Vagina (tissue), 2 donors: Measurements from ENCODE around the gene C16orf92. TPM values are rescaled to one million over a fixed set of nuclear protein-coding genes. Genes with fewer than 3 reads are reported as not detected.
"Not testable (repeated sequence)": the region's sequence is repeated elsewhere in the genome, so short reads cannot be mapped to it uniquely, and the experiment has no call there.

Experiments used
- DNase-seq, 2 donors: peaks; one replicate each; pipeline ENCODE4 v3.0.0-alpha.2; 2017; ENCODE audit errors: extremely low spot score in 2 of 2
- H3K27ac ChIP-seq: fragments of 200-600 bp; sonication (generic); one replicate; pipeline ENCODE4 v1.5.1; 2019
- H3K27me3 ChIP-seq: fragments of 200-600 bp; sonication (generic); one replicate; pipeline ENCODE4 v1.5.1; 2019
- H3K36me3 ChIP-seq, 2 donors: fragments of 200-600 bp; sonication (generic); one replicate each; pipeline ENCODE4 v1.5.1; 2017 to 2019
- H3K4me1 ChIP-seq: fragments of 200-600 bp; sonication (generic); one replicate; pipeline ENCODE4 v1.5.1; 2019
- H3K4me3 ChIP-seq, 2 donors: fragments of 200-600 bp; sonication (generic); 1 replicate in 1 of 2; 2 replicates in 1 of 2; pipeline ENCODE4 v1.5.1; 2016 to 2019
- H3K9me3 ChIP-seq: fragments of 200-600 bp; sonication (generic); one replicate; pipeline ENCODE4 v1.5.1; 2019
- POLR2A ChIP-seq, 2 donors: fragments of 450-650 bp; IDR thresholded peaks; one replicate each; pipeline ENCODE4 v1.6.1; 2017; ENCODE audit warnings: antibody characterized with exemption in 2 of 2, mild to moderate bottlenecking in 2 of 2, moderate library complexity in 2 of 2
- POLR2AphosphoS5 ChIP-seq, 2 donors: sonication (generic); formaldehyde crosslinking; IDR thresholded peaks; one replicate each; pipeline ENCODE4 v1.9.0; 2017; ENCODE audit warnings: antibody characterized with exemption in 2 of 2, mild to moderate bottlenecking in 2 of 2, low read depth in 1 of 2; ENCODE audit not compliant: insufficient read depth in 1 of 2
- intact Hi-C: fragments of 100-400 bp; cut with DNase I; formaldehyde crosslinking; loops from one replicate; pipeline ENCODE4 v1.15.1; 2023
- total RNA-seq: library from RNA; depleted of rRNA; stranded (reverse); fragments of >200 nt; gene quantifications from one replicate; pipeline ENCODE4 v1.2.3, GENCODE V29; 2016
- TF ChIP-seq, protein P1 (sequence below), 3 experiments: fragments of 450-650 bp in 2 of 3; fragments of 200-600 bp in 1 of 3; sonication (generic) in 1 of 3; IDR thresholded peaks; one replicate each; pipeline ENCODE4 v1.5.1; 2017 to 2019; ENCODE audit warnings: antibody characterized with exemption in 3 of 3, mild to moderate bottlenecking in 2 of 3, moderate library complexity in 2 of 3

Gene C16orf92
- total RNA-seq, 1 donor from 2014 or later, result not detected

GRCh38 chr16:30011714-30012504 lies 11.1 kb upstream of the C16orf92 start:
- Histone ChIP-seq H3K36me3 (no peaks in the 10 kb centered on the region), H3K9me3 (no peaks in the 10 kb centered on the region), H3K4me3 (peak overlapping the region in 1 of 2 donors; percentile 45), H3K27me3 (peaks cover 4% of the 10 kb centered on the region), H3K27ac (no peak overlapping the region), H3K4me1 (peaks cover 18% of the 10 kb centered on the region)
- intact Hi-C loops, result no loop called here
- DNase-seq, result no peak
- TF ChIP-seq POLR2A (IDR thresholded peaks at IDR 0.05) (no peak), POLR2AphosphoS5 (IDR thresholded peaks at IDR 0.05; ENCODE audit: insufficient read depth in 1 of 2, low read depth in 1 of 2) (no peak)
- TF ChIP-seq, protein P1, sequence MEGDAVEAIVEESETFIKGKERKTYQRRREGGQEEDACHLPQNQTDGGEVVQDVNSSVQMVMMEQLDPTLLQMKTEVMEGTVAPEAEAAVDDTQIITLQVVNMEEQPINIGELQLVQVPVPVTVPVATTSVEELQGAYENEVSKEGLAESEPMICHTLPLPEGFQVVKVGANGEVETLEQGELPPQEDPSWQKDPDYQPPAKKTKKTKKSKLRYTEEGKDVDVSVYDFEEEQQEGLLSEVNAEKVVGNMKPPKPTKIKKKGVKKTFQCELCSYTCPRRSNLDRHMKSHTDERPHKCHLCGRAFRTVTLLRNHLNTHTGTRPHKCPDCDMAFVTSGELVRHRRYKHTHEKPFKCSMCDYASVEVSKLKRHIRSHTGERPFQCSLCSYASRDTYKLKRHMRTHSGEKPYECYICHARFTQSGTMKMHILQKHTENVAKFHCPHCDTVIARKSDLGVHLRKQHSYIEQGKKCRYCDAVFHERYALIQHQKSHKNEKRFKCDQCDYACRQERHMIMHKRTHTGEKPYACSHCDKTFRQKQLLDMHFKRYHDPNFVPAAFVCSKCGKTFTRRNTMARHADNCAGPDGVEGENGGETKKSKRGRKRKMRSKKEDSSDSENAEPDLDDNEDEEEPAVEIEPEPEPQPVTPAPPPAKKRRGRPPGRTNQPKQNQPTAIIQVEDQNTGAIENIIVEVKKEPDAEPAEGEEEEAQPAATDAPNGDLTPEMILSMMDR (IDR thresholded peaks at IDR 0.05), result no peak

GRCh38 chr16:30012598-30012997 lies 10.4 kb upstream of the C16orf92 start:
- H3K4me3 ChIP-seq, H3K27me3 ChIP-seq, intact Hi-C loops, H3K36me3 ChIP-seq, H3K9me3 ChIP-seq, DNase-seq, H3K27ac ChIP-seq: not testable (repeated sequence)
- peaks cover 18% of the 10 kb centered on the region for H3K4me1 ChIP-seq

- H3K27ac ChIP-seq, H3K9me3 ChIP-seq, intact Hi-C loops, H3K4me3 ChIP-seq, H3K36me3 ChIP-seq, H3K27me3 ChIP-seq, DNase-seq: not testable (repeated sequence)
- H3K4me1 ChIP-seq, result peaks cover 12% of the 10 kb centered on the region
Observed at GRCh38 chr16:30015450-30015849, 7.5 kb upstream of the C16orf92 start.

- no peaks in the 10 kb centered on the region for H3K9me3 ChIP-seq
- H3K27ac ChIP-seq, result no peak overlapping the region
- H3K36me3 ChIP-seq, result no peaks in the 10 kb centered on the region
- TF ChIP-seq POLR2AphosphoS5 (IDR thresholded peaks at IDR 0.05; ENCODE audit: insufficient read depth in 1 of 2, low read depth in 1 of 2) (no peak), POLR2A (IDR thresholded peaks at IDR 0.05) (no peak)
- TF ChIP-seq, protein P1 (IDR thresholded peaks at IDR 0.05), result no peak
- H3K4me1 ChIP-seq, result peaks cover 9% of the 10 kb centered on the region
- H3K4me3 ChIP-seq, result no peak overlapping the region
- H3K27me3 ChIP-seq, result no peaks in the 10 kb centered on the region
- intact Hi-C loops, result no loop called here
- DNase-seq, result no peak
Observed at GRCh38 chr16:30016555-30017276, 6.3 kb upstream of the C16orf92 start.

DNA sequence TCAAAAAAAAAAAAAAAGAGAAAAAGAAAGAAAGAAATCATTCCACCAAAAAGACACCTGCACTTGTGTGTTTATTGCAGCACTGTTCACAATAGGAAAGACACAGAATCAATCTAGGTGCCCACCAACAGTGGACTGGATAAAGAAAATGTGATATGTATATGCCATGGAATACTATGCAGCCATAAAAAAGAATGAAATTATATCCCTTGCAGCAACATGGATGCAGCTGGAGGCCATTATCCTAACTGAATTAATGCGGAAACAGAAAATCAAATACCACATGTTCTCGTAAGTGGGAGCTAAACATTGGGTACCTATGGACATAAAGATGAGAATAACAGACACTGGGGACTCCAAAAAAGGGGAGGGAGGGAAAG lies 5.7 kb upstream of the C16orf92 start:
- intact Hi-C loops, result no loop called here

GRCh38 chr16:30017937-30018336 lies 5.1 kb upstream of the C16orf92 start:
- H3K27ac ChIP-seq, DNase-seq, H3K36me3 ChIP-seq, H3K27me3 ChIP-seq, H3K9me3 ChIP-seq, intact Hi-C loops, H3K4me3 ChIP-seq: not testable (repeated sequence)
- peaks cover 11% of the 10 kb centered on the region for H3K4me1 ChIP-seq

More for the DNA sequence above, 5.7 kb upstream of the C16orf92 start:
- no peaks in the 10 kb centered on the region for H3K9me3 ChIP-seq
- DNase-seq, result no peak
- TF ChIP-seq, protein P1 (IDR thresholded peaks at IDR 0.05), result no peak
- TF ChIP-seq POLR2AphosphoS5 (IDR thresholded peaks at IDR 0.05; ENCODE audit: insufficient read depth in 1 of 2, low read depth in 1 of 2) (no peak), POLR2A (IDR thresholded peaks at IDR 0.05) (no peak)
- no peak overlapping the region for H3K27ac ChIP-seq
- peaks cover 11% of the 10 kb centered on the region for H3K4me1 ChIP-seq
- H3K36me3 ChIP-seq, result no peaks in the 10 kb centered on the region
- H3K4me3 ChIP-seq, result no peak overlapping the region
- H3K27me3 ChIP-seq, result no peaks in the 10 kb centered on the region
